Stimulated activated CD8-positive, alpha-beta memory T cell treated with anti-CD3 and anti-CD28 coated beads, Interleukin-12 subunit alpha, Interleukin-12 subunit beta, amount 100 ng/mL, for 24 hours (primary cell): Measurements from ENCODE around the gene TTLL1.
A peak's percentile ranks its signal among the peaks of the same experiment; 100 is the strongest.
"Not testable (repeated sequence)": the region's sequence is repeated elsewhere in the genome, so short reads cannot be mapped to it uniquely, and the experiment has no call there.

Experiments used
- DNase-seq: peaks from one replicate; pipeline ENCODE4 v3.0.0-alpha.2; 2020; ENCODE audit errors: extremely low read depth

Gene TTLL1

DNA sequence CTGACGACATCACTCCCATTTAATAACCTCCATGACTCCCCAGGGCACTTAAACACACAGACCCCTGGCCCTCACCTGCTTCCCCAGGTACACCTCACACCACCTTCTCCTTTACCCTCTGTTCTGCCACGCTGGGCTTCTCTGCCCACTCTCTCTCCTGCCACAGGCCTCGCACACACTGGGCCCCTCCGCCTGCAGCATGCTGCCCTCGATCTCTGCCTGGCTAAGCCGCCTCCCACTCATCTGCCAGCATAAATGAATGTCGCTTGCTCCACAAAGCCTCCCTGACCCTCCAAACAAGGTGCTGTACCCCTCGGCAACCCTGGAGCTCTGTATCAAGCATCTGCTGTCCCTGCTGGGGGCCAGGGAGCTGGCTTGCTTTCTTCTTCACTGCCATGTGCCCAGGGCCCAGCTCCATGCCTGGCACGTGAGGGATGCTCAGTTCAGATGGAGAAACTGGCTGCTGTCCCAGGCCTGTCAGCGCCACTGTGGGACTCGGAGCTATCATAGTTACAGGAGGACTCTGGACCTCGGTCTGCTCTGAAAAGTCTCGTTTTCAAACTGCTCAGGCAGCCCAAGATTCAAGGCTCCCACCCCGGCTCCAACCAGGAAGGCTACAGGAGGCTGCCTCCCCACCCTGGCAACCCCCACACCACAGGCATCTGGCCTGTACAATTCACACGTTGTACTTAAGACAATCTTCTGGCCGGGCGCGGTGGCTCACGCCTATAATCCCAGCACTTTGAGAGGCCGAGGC, 11.9 kb downstream of the TTLL1 start:
- DNase-seq, result no peak

DNA sequence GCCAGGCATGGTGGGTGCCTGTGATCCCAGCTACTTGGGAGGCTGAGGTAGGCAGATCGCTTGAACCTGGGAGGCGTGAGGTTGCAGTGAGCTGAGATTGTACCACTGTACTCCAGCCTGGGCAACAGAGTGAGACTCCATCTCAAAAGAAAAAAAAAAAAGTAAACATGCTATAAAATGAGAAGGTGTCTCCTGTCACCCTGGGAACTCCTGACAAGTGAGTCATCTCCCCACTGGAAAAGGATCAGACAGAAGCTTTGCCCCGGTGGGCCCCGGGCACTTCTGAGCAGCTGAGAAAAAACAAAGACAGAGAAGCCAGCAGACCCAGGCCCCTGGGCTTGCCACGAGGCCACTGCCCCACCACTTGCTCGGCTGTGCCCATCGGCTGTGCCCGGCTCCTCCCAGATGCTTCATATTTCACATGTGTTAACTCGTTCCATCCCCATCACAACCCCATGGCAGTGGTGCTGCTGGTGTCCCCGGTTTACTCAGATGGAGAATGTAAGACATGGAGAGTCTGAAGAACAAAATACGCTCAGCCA, 22.3 kb downstream of the TTLL1 start:
- DNase-seq, result no peak

DNA sequence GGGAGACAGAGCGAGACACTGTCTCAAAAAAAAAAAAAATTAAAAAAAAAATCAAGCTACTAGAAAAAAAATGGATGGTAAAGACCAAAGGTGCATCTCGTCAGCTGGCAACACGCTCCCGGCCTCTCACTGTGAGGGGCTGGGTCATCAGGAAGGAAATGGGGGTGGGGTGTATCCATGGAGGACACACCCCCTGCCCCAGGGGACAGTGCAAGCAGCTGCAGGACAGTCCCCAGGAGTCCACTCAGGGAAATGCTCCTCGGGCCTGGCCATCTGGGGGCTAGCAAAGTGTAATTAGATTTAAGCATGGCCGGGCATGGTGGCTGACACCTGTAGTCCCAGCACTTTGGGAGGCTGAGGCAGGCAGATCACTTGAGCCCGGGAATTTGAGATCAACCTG, 23.1 kb downstream of the TTLL1 start:
- DNase-seq, result no peak

DNA sequence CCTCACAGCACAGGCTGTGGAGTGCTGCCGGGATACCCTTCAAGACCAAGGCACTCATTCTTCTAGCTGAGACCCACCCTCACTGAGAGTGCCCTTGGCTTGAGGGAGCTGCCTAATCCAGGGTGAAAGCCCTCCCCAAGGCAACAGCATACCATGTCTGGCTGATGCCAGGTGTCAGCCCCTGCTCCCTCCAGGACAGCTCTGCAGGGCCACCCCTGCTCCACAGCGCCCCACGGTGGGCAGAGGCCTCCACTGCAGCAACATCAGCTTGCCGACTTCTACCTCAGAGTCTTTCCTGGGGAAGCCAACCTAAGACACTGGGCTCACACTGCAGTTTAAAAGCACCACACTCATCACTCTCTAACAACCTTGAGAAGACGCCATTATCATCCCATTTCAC, 29.0 kb downstream of the TTLL1 start:
- no peak for DNase-seq

DNA sequence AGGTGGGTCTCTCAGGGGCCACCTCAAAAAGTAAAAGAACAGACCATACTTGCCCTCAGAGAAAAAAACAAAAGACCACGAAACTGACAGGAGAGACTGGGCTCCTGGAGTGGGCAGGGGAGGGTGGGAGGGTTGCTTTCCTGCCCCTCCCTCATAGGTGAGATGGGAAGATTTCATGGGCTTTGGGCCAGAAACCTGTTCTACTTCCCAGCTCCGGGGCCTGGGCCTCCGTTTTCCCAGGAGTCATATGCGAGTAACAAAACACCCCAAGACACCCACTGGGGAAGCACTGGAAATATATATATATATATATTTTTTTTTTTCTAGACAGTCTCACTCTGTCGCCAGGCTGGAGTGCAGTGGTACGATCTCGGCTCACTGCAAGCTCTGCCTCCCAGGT, 31.6 kb downstream of the TTLL1 start:
- no peak for DNase-seq

DNA sequence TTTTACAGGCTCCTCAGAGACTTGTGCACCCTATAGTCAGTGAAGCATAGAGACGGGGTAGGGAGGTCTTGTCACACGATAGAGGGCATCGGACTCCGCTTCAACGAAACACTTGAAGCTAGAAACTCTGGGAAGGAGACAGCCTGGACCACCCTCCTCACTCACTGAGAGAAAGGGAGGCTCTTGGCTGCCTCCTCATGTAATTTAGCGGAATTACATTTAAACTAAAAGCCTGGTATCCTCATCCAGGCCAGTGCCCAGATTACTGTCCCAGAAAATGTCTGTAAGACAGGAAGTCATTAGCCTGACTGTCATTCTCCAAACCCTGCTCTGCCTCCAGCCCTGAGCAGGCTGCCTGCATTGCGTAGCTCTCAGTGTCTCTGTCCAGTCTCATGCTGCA, 36.0 kb downstream of the TTLL1 start:
- no peak for DNase-seq

DNA sequence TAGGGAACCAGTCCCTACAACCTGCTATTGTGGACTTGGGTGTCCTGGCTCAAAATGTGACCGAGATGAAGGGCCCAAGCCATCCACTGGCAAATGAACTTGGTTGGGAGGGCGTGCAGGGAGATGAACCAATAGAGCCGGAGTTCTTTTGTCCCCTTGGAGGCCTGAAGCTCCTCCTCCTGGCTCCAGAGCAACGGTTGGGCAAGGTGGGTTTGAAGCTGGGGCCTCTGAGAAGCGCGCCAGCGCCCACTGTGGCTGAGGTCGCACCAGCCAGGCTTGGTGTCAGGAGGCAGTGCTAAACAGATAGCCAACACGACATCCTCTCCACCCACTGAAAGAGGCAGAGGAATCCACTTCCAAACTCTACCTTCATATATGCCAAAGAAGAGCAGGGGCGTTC, 38.2 kb downstream of the TTLL1 start:
- no peak for DNase-seq

DNA sequence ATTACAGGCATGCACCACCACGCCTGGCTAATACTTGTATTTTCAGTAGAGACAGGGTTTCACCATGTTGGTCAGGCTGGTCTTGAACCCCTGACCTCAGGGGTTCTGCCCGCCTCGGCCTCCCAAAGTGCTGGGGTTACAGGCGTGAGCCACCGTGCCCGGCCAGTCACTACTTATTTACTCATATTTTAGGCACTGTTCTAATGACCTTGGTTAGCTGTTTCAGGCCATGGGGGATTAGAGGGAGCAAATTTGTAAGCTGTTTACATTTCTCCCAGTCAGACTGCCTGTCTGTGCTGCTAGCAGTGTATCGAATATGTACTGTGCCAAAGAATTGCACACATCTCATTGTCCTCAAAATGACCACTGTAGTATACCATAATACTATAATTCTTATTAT, 41.6 kb downstream of the TTLL1 start:
- DNase-seq, result no peak

DNA sequence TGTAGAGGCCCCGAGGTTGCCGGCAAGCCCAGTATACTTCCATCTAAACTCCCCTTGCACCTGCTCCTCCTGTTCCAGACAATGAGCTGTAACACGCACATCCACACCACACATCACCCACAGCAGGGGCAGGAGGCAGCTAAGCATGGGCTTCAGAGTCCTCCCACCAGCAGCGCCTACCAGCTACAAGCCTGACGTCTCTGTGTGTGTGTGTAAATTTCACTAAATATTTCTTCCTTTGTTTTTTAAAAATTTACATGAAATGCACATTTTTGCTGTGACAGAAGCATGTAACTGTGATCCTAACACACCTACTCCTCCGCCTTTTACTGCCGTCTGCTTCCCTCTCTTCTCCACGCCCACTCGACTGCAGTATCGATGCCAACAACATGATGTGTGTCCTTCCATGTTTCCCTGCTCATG, 44.9 kb downstream of the TTLL1 start:
- no peak for DNase-seq

DNA sequence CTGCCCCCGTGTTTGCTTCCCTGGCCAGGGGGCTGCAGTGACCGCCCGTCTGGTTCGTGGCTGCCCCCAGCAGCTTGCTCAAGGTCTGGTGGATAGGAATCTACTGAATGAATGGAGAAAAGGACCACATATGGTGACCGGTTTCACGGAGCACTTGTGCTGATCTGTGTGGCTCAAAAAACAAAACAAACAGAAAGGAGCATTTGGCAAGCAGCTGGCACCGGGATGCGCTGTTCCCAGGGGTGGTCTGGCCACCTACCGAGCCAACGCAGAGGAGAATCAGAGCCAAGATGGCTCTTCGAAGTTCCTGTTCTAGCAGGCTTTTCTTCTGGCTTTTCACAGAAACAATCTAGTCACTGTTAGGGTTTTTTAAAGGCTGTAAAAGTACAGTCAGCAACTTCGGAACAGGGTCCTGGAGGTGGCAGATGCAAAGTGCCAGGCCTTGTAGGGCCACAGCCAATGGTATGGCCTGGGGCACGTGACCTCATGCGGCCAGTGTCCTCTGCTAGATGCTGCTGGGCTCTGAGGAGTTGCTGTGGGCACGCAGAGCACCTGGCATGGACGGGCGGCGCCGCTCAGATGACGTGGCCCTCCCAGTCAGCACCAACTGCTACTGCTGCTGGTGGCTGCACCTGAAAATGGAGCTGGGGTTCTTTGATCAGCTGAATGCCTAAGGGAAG, 47.0 kb downstream of the TTLL1 start:
- DNase-seq, result no peak

DNA sequence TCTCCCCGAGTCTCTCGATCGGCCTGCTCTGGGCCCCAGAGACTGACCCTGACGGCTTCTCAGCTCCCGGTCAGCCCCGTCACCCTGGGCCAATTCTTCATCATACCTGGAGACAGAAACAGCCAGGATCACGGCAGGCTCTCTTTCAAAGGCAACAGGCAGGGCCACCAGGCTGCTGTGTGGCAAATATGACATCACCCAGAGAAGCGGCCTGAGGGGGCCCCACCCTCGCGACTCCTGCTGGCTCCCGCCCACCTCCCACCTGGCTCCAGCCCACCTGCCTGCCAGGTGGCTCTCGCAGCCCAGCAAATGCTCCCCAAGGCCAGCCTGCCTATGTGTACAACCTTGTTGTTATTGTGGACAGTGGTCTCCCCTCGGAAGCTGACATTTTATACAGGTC, 49.4 kb downstream of the TTLL1 start:
- no peak for DNase-seq

DNA sequence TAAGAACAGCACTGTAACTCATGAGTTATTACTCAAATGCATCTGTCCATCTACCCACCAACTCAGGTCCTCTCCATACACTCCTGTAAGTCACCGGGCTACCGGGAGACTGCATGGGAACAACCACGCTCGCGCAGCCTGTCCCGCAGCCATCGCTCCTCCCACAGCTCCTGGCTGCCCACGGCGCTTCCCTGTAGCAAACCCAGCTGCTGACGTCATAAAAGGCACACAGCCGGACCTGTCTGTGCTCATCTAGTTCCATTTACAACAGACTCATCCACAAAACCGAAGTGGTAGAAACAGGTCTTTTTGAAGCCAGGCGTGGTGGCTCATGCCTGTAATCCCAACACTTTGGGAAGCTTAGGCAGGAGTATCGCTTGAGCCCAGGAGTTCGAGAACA, 50.9 kb downstream of the TTLL1 start:
- no peak for DNase-seq

DNA sequence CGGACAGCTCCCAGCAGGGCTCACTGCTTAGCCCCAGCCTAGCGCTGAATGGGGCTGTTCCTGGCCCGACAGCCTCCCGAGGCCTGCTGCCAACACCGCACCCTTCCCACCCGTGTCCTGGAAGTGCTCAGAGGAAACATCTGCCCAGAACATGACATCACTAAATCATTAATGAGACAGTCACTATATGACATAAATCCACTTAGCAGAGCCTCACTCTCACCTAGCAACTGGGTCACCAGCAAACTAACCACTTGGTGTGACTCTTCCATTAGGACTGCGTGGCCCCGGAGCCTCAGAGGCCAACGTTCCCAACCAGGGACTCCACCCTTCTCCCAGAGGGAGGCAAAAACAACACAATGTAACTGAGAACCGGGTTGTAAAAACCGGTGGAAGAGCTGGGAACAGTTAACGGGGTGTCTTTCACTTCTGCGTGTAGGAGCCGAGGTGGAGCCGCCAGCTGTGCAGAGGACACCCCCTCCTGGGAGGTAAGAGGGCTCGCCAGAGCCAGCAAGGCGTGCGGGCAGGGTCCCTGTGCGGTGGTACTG, 52.8 kb downstream of the TTLL1 start:
- no peak for DNase-seq

DNA sequence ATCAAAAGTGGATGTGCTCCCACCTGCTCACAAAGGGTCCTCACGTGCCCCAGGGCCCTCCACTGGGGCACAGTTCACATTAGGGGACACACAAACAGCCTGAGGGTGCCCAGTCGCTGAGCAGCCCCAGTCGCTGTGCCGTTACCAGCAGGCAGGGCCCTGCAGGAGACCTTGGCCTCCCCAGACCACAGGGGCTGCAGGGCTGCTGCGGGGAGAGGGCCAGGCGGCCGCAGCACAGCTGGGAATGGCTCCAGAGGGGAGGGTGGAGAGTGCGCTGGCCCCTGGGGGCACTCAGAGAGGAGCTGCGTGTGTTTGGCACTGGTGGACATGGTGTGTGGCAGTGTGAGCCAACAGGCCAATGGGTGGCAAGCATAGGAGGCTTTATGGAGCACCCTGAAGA, 53.9 kb downstream of the TTLL1 start:
- no peak for DNase-seq

DNA sequence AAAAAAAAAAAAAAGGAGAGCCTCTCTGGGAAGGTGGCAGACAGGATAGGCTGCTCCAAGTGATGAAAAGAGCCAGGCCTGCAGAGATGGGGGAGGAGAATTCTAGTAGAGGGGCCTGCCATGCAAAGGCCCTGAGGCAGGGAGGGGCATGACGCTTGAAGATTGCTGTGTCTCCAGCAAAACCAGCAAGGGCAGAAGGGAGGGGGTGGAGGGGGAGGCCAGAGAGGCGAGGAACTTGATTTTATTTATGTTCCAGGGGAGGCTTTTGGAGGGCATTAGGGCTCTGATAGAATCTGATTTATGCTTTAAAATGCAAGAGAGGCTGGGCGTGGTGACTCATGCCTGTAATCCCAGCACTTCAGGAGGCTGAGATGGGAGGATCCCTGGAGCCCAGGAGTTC, 57.6 kb downstream of the TTLL1 start:
- no peak for DNase-seq

DNA sequence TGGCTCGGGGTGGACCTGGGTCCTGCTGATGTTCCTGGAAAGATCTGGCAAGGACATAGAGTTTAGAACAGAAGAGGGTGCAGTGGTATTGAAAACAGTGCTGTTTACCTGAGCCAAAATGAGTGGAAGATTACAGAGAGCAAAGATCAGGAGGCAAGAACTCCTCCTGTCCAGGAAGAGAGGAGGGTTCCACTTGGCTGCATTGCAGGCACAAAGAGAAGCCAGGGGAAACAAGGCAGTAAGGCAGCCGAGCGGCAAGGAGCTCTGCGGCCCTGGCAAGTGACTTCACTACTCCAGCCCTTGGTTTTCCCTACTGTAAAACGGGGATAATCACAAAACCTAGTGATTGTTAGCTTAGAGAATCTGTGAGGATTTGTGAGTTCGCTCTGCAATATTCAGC, 70.6 kb downstream of the TTLL1 start:
- DNase-seq, result no peak

DNA sequence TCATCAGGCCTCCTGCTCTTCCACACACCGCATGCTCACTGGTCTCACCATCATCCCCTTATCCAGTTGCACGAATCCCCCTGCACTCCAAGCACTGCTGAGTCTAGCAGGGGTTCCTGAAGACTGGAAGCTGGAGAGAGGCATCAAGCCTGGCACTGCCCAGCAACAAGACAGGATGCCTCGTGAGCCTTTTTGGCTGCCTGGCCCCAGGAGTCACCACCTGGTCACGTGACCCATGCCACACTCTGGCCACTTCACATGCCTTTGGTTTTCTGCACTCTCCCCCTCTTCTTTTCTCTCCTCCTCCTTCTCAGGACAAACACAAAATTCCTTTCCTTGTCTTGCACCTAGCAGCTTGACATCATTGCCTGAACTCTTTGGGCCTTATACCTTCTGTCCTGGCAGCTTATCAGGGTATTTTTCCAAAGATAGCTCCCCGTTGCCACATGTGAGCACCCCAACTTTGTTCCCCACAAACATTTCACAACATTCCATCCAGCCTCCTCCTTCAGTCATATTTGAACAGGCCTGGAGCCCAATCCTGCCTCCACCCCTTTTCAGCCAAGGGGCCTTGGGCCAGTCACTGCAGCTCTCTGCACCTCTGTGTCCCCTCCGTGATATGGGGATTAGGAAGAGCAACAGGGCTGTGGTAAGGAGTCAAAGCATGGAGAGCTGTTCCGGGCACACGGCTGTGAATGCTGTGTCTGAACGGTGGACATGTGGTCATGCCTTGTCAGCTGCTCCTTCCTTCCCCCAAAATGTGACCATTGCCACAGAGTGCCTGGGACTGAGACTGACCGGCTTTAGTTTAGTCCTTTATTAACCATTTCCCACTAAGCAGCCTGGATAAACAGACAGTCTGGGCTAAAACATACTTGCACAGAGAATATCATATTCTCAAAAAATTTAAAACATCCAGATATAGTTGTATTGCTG, 71.4 kb downstream of the TTLL1 start:
- no peak for DNase-seq

DNA sequence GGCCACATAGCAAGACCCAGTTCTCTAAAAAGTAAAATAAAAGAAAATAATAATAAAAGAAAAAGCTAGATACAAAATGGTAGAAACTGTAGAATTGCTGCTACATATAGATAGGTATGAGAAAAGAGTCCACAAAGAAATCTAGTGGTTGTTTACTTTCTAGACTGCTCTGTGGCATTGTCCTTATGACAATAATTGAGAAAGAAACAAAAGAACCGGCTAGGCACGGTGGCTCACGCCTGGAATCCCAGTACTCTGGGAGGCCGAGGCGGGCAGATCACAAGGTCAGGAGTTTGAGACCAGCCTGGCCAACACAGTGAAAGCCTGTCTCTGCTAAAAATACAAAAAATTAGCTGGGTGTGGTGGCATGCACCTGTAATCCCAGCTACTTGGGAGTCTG, 73.0 kb downstream of the TTLL1 start:
- DNase-seq, result not testable (repeated sequence)

DNA sequence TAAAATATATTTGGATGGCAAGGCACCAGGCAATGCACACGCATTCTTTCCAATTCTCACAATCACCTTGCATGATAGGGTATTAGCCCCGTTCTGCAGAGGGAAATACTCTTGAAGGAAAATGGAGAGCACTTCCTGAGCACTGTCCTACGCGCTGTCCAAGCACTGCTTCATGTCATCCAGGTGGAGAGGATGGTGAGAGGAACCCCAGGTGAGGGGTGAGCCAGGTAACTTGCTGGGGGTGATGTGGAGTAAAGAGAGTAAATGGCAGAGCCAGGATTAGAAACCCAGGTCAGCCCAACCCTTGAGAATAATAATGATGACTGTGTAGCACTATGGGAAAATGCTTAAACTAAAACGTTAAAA, 73.5 kb downstream of the TTLL1 start:
- DNase-seq, result no peak

DNA sequence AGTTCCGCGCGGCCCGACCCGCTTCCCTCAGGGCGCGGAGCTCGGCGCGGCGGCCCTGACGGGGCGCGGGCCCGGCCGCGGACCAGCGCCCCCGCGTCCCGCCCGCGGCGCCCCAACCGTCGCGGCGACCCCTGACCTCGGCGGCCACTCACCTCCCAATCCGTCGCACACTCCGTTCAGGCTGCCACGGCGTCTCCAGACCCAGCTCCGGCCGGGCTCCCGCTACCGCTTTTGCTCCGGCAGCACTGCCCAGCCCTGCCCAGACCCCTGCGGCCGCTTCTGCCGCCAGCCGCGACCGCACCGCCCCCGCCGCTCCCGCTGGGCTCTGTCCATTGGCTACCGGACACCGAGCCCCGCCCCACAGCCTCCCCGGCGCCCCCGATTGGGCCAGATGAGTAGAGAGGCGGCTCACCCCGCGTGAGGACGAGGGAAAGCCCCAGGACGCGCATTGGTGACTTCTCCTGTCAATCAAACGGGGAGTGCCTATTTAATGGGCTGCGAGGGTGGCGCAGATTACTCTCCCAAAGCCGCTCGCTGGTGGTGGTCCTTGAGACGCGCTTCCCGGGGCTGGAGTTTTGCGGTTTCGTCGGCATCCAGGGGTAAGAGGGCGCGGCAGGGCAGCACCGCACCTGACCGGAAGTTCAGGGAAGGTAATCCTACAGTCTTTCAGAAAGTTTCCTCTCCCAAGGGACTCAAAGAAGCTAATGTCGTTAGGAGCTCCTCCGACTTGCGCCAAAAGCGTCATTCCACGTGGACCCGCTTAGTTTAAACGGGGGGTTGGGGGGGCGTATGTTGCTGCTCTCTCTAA, 74.1 kb downstream of the TTLL1 start, which contains the start of gene PACSIN2:
TSS of gene PACSIN2 (minus strand) at position 281 of the 808 bp plus-strand sequence. CDS start 103,069 bp downstream, outside the sequence.
- peak; percentile 98 for DNase-seq

DNA sequence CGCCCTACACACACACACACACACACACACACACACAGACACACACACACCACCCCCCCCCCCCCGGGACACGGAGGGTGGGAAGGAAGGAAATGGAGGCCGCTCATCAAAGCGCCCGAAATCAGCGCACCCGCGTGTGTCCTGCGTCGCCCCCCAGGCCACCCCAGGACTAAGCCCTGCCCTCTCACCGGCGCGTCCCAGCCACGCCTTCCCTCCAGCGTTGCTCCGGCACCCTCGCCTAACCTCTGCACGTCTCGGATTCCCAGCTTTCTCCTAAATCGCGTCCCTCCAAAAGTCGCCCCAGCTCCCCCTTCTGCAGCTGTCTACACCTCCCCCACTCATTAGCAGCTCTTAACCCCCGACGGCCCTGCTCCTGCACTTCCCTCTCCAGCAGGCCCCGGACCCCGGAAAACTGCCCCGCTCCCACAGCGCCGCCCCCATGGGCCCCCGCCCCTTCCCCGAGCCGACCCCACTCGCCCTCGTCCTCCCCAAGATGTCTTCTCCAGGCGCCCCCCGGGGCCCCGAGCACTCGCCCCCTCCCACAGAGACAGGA, 74.8 kb downstream of the TTLL1 start:
- DNase-seq, result no peak
